A673 (cell line): ENCODE measurements around the gene RNF144B.

ENCODE experiments used
- CTCF ChIP-seq: fragments of 300-800, 200-600 bp; sonication (generic); conservative IDR thresholded peaks from 2 replicates; pipeline ENCODE4 v1.5.1; 2017; ENCODE audit warnings: low read depth, mild to moderate bottlenecking, antibody characterized with exemption, low read length, moderate library complexity, mixed read lengths
- EZH2 ChIP-seq: fragments of 200-600 bp; sonication (generic); IDR thresholded peaks from 2 replicates; pipeline ENCODE4 v1.6.1; 2017; ENCODE audit warnings: borderline replicate concordance, low read depth, mild to moderate bottlenecking, mixed read lengths, antibody characterized with exemption, low read length; ENCODE audit not compliant: poor library complexity, severe bottlenecking

GRCh38 chr6:18433059-18433458, 45.9 kb downstream of the RNF144B start:
- TF ChIP-seq CTCF (no peak), EZH2 (no peak)
